ENCODE data around the gene MCM3AP.
A peak's percentile ranks its signal among the peaks of the same experiment; 100 is the strongest.

MCM3AP gene

DNA sequence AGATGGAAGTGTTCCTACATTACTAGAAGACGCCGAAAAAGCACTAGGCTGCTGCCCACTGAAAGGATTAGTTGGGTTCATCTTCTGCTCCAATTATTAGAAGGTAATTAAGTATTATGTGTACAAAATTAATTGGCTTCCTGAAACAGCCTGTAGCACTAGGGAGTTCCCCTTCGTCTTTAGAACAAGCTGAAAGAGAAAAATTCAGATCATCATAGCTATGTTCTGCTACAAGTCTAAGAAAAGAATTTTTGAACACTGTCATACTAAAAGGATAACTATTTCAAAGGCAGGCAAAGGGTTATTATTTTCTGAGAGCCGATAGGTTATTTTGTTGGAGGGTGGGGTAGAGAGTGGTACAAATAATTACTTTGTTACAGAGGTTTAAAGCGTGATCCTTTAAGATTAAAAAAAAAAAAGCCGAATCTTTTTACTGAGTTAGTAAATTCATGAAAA lies at the start of gene MCM3AP:
MCM3AP (minus strand) TSS at position 406 of the 456 bp plus-strand sequence; CDS start at position 81, 325 bp downstream.
- DNase-seq (ENCODE audit: low read depth), result no peak

DNA sequence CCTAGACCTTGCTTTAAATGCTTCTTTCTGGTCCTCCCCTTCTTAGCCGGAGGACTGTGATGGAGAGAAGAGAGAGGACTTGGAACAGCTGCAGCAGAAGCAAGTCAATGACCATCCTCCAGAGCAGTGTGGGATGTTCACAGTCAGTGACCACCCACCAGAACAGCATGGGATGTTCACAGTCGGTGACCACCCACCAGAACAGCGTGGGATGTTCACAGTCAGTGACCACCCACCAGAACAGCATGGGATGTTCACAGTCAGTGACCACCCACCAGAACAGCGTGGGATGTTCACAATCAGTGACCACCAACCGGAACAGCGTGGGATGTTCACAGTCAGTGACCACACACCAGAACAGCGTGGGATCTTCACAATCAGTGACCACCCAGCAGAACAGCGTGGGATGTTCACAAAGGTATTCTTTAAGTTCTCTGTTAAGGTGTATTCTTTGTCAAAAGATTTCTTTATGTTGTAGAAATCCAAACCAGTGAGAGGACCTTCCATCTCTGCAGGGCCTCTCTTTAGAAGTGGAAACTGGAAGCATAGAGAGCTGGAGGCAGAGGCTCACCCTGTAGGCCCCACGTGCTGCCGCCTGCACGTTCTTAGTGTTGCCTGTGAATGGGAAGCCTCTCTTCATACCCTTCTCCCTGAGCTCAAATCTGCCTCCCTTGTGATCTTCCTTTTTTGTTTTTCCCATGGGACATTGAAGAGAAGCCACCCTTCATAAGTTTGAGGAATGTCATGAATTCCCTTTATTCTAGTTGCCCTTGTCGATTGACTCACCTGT lies 49.1 kb upstream of the MCM3AP start:
- DNase-seq (ENCODE audit: low read depth), result no peak

DNA sequence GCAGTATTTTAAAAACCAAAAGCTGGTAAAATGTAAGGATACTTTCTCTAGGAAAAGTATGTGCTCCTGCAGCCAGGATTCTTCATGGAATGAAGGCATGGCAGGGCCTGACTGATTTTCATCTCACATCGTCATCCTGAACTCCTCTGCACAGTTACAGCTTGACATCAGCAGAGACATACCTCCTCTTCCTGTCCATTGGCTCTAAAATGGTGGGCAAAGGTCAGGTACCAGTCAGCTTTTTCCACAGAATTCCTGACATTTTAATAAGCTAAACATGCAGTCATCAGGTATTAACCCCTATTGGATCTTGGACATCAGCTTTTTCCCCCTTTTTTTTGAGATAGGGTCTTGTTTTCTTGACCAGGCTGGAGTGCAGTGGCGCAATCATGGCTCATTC lies 44.4 kb upstream of the MCM3AP start:
- DNase-seq (ENCODE audit: low read depth), result no peak

DNA sequence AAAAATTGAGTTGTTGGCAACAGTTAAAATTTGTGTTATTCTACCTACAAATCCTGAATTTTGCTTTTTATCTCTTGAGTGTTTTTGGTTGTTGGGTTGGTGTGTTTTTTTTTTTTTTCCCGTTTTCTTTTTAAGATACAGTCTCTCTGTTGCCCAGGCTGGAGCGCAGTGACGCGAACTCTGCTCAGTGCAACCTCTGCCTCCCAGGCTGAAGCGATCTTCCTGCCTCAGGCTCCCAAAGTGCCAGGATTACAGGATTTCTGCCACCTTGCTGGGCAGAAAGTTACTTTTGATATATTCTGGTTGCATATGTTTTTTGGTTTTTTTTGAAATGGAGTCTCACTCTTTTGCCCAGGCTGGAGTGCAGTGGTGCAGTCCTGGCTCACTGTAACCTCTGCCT lies 42.7 kb upstream of the MCM3AP start:
- no peak for DNase-seq (ENCODE audit: low read depth)

DNA sequence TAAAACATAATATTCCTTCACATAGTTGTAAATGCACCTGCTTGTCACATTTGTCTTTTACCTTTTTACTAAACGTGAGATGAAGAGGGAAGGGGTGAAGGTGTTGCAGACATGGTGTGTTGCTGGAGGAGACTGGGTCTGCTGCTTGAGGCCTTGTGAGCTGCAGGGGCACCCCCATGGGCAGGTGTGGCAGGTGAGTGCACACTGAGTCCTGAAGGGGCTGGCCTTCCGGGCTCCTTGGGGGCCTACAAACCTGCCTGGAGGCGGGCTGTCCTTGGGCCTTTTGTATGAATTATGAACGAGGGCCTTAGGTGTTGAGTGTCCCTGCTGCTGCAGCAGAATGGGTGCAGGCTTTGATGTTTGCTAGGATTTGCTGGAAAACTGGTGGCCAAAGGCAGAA lies 42.3 kb upstream of the MCM3AP start:
- no peak for DNase-seq (ENCODE audit: low read depth)

DNA sequence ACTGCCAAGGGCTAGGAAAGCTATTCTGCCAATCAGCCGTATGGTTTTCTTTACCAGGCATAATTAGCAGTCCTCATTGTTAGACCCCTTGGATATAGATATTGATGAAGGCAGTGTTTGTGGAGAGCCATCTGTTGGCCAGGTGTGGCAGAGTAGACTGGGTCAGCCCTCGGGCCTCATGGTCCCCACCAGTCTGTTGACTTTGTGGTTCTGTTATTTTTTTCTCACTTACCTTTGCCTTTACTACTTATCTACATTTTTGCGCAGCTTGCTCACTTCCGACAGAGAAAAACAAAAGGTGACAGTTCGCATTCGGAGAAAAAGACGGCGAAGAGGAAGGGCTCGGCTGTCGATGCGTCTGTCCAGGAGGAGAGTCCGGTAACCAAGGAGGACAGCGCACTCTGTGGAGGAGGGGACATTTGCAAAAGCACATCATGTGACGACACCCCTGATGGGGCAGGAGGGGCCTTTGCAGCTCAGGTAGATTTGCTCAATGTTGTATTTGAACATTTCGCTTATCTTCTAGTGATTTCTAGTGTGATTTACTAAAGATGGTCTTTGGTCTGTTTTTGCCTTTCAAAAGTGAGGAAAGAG lies 40.8 kb upstream of the MCM3AP start:
- no peak for DNase-seq (ENCODE audit: low read depth)

DNA sequence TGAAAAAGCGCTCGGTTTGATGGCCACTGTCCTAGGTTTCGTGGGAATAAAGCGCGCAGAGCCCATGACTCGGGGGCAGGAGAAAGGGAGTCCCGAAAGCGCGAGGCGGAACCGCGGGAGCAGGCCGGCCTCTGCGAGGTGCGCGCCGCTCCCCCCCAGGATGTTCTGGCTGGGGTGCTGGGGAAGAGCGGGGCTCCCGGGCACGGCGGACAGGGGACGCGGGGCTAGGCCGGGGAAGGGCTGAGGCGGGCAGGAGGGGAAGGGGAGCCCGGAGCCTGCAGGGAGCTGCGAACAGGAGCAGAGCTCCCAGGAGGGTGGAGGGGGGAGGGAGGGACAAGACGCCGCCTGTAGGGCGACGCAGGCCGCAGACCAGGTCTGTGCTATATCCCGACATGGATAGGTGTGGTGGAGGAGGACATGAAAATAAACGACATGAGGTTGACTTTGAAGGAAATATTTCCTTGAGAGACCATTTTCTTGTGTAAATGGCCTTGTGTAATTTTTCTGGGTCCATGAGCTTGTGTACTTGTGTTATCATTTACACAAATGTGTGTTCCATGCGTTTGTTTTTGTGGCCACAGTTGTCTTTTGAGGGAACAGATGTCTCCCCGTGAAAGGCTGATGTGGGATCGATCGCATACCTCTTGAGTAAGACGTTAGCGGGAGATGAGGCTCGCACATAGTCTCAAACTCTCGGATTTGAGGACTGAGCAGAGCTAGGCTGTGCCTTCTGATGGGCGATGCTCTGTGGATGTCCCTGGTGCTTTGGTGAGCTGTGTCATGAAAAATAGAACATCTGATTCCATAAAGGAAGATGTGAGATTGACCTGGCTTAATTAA lies 39.9 kb upstream of the MCM3AP start:
- DNase-seq (ENCODE audit: low read depth), result peak; percentile 5

DNA sequence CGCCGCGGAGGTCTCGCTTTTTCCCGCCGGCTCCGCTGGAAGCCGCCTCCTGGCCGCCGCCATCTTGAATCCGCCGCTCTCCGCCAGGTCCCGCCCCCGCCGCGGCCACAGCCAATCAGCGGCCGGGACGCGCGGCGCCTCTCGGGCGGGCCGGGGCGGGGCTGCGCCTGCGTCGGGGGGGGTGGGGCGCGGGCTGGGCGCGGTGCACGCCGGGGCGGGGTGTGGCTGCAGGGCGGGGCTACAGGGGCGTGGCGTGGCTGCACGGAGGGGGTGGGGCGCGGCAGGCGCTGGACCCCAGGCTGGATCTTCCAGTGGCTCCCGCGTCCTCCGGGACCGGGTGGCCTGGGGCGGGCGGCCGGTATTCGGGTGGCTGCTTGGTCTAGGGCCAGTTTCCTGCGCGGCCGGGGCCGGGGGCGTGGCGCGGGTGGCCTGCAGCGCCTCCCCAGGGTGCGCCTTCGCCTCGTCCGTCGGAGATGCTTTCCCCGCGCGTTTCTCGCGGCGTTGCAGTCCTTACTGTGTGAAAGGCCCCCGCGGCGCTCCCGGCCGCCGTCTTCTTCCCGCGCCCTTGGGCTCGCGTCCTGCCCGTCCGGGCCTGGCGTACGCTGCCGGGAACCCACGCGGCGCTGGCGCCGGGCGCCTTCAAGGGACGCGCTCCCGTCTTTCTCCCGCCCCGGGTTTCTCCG lies 39.1 kb upstream of the MCM3AP start:
- peak; percentile 81 for DNase-seq (ENCODE audit: low read depth)

DNA sequence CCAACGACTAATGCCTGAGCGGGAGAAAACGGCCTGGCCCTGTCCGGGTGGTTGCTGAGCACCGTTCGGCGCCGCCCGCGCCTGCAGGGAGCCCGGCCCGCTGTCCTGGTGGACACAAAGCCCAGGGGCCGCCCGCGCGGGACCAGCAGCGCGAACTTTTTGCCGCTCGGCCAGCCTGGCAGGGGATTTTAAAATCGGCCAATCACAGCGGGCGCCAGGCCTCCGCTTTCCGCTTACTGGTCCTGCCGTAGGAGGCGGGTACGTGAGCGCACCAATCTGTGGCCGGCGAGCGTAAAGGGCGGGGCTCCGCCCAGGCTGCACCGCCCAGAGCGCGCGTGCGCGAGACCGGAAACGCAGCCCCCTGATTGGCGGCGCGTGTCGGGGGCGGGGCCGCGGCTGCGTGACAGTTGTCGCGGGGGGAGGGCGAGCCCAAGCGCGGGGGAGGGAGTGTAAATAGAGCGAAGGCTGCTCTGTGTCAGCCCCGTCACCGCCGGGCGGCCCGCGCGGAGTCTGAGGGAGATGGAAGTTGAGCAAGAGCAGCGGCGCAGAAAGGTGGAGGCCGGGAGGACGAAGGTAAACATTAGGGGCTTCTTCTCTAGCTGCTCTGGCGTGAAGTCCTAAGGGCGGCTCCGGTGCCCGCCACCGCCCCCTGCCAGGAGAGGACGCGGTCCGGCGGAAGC lies 38.4 kb upstream of the MCM3AP start, which contains the start of the genes C21orf58 and PCNT:
C21orf58 (minus strand) TSS at position 161 of the 680 bp plus-strand sequence. CDS start 1,132 bp downstream, outside the sequence.
PCNT (plus strand) TSS at position 447 of the 680 bp plus-strand sequence; CDS start at position 520, 73 bp downstream.
- DNase-seq (ENCODE audit: low read depth), result peak; percentile 98

DNA sequence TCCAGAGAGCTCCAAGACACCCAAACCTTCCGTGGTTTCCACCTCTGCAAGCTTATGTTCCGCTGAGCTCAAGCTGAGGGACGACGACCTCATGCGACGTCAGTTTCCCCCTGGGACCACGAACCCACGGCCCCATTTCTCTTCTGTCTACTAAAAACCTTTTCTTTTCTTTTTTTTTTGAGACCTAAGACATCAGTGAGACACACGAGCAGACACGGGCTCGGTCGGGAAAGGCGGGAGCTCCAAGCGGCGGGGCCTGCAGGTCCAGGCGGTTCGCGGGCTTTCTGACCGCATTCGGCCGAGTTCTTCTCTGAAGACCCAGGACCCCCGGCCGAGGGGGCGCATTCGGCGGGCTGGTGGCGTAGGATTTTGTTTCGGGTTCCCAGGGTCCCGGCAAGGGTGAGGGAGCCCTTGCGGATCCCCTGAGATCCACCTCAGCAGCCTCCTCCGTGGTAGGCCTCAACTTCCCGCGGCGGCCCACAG lies 37.9 kb upstream of the MCM3AP start:
- DNase-seq (ENCODE audit: low read depth), result no peak

DNA sequence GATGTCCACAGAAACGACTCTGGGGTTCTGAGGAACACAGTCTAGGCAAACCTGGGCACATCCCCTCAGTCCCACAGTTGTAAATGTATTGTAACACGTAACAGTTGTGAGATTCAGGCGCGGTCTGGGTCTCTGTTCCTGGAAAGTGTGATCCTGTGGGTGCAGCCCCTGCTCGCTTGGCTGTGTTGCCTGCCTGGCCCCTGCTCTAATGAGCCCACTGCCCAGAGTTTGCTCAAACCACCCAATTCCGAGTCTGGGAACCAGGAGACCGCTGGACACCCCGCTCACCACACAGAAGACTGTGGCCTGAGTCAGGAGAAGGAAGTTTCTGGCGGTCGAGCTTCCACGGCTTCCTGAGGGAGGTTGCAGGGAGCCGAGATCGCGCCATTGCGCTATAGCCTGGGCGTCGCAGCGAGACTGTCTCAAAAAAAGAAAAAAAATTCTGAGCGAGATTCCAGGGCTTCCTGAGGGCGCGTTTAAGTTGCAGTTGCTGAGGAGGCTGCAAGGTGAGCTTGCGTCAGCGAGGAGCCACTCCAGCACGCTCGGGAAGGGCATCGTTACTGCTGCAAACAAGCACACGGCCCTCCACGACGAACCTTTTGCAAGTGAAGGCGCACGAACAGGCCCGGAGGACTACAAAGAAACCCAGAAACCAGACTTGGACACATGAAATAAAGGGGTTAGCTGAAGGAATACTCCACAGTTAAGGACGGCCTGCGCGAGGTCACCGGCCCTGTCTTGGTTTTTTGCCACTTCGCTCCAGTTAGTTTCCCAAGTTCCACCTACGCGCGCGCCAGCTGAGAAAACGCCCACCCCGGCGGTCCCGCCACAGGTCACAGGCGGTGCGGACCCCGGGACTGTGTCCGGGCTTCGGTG lies 37.2 kb upstream of the MCM3AP start:
- DNase-seq (ENCODE audit: low read depth), result no peak

DNA sequence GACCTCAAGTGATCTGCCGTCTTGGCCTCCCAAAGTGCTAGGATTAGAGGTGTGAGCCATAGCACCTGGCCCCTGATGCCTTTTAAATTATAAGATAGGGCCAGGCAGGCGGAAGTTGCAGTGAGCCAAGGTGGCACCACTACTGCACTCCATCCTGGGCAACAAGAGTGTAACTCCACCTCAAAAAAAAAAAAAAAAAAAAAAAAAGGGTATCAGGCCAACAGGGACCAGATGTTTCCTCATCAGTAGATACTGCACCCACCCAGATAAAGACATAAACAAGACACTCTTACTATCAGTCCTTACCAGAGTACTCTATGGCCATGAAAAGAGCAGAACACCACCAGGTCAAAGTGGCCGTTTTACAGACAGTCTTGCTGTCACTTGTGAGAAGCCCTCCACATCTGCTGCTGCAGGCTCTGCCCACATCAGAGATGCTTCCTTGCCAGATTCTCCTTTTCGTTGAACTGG lies 35.0 kb upstream of the MCM3AP start:
- no peak for DNase-seq (ENCODE audit: low read depth)

DNA sequence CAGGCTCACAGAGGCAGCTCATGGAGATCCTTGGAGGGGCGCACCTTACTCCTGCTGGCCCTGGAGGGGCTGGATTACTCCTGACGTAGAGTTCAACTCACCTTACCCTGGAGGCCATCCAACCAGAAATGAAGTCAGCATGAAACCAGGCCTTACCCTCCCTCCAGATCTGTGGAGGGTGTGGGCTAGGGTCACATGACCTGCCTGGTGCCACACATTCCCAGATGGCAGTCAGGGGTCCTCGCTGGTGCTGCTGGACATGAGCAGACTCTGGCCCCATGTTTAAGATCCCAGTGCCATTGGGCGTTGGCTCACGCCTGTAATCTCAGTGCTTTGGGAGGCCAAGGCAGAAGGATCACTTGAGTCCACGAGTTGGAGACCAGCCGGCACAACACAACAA lies 33.8 kb upstream of the MCM3AP start:
- no peak for DNase-seq (ENCODE audit: low read depth)

DNA sequence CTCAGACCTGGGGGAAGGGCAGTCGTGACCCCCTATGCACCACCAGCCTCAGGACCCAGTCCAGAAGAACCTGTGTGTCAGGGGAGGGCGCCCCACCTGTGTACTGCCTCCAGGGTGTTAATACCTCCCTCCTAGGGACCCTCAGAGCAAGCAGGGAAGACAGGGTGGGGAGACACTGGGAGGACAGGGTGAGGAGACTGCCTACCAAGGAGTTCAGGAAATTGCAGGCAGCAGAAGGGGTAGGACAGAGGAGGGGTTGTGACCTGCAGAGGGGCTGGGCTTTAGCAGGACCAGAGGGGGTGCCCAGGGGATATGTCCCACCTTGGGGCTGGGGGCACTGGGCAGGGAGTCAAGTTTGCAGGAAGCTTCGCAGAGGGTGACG lies 33.0 kb upstream of the MCM3AP start:
- DNase-seq (ENCODE audit: low read depth), result no peak

DNA sequence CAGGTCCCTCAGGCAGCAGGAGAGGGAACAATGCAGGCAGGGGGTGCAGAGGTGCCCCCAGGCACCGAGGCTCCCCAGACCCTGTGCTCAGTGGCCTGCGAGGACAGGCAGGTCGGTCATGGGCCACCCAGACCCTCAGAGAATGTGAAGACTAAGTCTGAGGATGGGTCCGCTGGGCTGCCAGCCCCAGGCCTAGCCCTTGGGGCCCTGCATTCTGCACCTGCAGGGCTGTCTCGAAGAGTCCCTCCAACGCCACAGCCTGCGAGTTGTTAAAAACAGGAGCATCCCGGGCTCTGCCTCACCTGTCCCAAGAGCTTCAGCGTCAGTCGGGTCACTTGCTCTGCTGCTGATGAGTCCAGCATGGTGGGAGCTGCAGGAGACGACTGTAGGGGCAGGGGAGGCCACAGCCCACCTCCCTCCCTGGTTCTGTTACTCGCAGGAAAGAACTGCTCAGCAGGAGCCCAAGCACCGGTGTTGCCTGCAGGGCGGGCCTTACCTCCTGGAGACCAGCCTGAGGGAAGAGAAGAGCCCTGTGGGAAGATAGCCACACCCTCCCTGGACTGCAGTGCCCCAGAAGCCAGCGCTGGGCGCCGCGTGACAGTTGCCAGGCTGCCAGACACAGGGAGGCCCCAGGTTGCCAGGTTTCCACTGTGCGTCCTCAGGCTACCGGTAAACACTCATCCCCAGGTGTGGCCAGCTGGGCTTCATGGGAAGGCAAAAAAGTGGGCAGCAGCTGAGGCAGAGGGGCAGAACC lies 32.5 kb upstream of the MCM3AP start:
- no peak for DNase-seq (ENCODE audit: low read depth)

DNA sequence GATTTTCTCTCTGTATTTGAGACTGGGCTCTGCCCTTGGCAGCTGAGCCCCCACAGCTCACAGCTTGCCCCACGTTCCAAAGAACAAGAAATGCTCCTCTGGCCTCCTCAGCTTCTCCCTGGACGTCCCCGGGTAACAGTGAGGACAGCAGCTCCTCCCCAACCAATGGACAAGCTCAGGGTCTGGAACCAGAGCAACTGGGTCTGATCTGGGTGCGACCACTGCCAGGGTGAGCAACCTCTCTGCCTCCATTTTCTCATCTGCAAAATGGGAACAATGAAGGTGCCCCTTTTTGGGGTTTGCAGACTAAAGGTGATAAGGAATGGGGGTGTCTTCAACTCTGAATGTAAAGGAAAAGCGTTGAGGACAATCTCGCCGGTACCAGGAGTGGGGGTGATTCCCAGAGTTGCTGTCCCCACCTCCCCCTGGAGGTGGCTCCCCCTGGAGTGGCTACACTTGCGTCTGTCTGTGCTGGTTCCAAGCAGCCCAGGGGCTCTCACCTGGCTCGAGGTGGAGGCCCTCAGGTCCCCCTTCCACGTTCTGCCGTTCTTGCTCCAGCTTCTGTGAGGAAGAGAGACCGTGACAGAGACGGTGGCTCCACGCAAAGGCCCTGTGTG lies 31.4 kb upstream of the MCM3AP start:
- DNase-seq (ENCODE audit: low read depth), result no peak

DNA sequence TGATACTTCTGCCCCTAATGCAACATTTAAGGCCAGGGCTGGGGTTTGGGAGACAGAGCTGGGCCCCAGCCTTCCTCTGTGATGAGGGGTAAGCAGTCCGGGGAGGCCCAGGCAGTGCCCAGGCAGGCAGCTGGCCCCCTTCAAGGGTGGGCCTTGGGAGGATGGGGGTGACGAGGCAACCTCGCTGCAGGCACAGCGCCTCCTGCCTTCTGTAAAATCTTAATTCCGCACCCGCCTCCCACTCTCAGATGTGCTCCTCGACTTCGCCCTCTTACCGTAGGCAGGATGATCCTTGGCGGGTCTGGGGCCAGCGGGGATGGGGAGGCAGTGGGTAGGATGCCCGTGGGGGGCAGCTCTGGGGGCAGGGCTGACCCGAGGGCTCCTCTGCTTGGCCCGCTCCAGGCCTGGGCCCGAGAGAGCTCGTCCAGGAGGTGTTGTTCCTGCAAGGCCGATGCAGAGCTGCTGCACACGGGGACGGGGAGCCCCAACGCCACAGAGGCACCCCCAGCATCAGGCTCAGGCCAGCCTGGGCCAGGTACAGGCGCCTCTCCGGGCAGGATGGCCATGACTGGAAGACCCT lies 29.1 kb upstream of the MCM3AP start:
- no peak for DNase-seq (ENCODE audit: low read depth)

DNA sequence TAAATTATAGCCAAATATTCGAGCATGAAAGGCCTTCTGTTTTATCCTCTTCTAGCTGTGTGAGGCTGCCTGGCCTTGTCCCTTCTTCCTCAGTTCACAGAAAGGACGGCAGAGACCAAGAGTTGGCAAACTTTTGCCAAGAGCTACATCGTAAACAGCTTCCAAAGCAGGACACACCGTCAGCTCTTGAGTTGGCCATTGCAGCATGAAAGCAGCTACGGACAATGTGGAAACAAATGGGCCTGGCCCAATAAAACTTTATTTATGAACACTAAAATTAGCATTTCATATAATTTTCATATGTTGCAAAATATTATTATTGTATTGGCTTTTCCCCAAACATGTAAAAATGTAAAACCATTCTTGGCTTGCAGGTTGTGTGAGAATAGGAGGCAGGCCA lies 27.5 kb upstream of the MCM3AP start:
- no peak for DNase-seq (ENCODE audit: low read depth)

All from stimulated activated CD8-positive, alpha-beta memory T cell treated with anti-CD3 and anti-CD28 coated beads, Interleukin-12 subunit alpha, Interleukin-12 subunit beta, amount 100 ng/mL, for 4 hours (primary cell).